Measurements from ENCODE around the gene TEX2. TPM values are rescaled to one million over a fixed set of nuclear protein-coding genes. Genes with fewer than 3 reads are reported as not detected.

Gene TEX2
- total and polyA plus RNA-seq, 9 of the 15 experiments (the other 6 are each of a cell fraction or from before 2014, with no cell fraction given), result 4.1 to 27.6 (median 19.3) TPM

DNA sequence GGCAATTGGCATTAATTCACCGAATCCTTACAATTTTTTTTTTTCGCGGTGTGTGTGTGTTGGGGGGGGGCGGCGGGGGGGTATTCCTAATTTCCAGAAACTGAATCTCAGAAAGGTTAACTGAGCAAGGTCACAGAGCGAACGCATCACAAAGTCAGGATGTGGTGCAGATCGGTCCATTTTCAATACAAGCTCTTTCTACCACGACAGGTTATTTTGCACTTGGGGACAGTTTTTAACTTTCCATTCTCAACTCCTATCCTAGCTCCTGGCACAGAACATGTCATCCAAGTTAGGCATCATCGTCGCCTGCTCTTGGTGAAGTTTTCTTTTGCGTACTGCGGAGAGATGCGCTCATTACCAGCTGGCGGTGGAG lies 117.7 kb downstream of the TEX2 start (continued):
- no peak for TF ChIP-seq CXXC5 (CRISPR knock-in tag; IDR thresholded peaks at IDR 0.05)
- TF ChIP-seq, protein P1, sequence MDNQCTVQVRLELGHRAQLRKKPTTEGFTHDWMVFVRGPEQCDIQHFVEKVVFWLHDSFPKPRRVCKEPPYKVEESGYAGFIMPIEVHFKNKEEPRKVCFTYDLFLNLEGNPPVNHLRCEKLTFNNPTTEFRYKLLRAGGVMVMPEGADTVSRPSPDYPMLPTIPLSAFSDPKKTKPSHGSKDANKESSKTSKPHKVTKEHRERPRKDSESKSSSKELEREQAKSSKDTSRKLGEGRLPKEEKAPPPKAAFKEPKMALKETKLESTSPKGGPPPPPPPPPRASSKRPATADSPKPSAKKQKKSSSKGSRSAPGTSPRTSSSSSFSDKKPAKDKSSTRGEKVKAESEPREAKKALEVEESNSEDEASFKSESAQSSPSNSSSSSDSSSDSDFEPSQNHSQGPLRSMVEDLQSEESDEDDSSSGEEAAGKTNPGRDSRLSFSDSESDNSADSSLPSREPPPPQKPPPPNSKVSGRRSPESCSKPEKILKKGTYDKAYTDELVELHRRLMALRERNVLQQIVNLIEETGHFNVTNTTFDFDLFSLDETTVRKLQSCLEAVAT (IDR thresholded peaks at IDR 0.05), result peak in 1 of 2 experiments; percentile 52; a peak in 1 of 4 replicates
- TF ChIP-seq STAT5B (CRISPR knock-in tag; IDR thresholded peaks at IDR 0.05), result no peak
- TF ChIP-seq FOXM1 (IDR thresholded peaks at IDR 0.05; ENCODE audit: low read depth), result no peak
- no peak for TF ChIP-seq FOXM1 (CRISPR knock-in tag; IDR thresholded peaks at IDR 0.05; ENCODE audit: low read depth)
- TF ChIP-seq, protein P2, sequence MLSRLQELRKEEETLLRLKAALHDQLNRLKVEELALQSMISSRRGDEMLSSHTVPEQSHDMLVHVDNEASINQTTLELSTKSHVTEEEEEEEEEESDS (CRISPR knock-in tag; IDR thresholded peaks at IDR 0.05), result no peak
- TF ChIP-seq, protein P3, sequence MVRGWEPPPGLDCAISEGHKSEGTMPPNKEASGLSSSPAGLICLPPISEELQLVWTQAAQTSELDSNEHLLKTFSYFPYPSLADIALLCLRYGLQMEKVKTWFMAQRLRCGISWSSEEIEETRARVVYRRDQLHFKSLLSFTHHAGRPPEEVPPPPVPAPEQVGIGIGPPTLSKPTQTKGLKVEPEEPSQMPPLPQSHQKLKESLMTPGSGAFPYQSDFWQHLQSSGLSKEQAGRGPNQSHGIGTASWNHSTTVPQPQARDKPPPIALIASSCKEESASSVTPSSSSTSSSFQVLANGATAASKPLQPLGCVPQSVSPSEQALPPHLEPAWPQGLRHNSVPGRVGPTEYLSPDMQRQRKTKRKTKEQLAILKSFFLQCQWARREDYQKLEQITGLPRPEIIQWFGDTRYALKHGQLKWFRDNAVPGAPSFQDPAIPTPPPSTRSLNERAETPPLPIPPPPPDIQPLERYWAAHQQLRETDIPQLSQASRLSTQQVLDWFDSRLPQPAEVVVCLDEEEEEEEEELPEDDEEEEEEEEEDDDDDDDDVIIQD (CRISPR knock-in tag; IDR thresholded peaks at IDR 0.05), result no peak
- TF ChIP-seq ARID2 (IDR thresholded peaks at IDR 0.05), result no peak

DNA sequence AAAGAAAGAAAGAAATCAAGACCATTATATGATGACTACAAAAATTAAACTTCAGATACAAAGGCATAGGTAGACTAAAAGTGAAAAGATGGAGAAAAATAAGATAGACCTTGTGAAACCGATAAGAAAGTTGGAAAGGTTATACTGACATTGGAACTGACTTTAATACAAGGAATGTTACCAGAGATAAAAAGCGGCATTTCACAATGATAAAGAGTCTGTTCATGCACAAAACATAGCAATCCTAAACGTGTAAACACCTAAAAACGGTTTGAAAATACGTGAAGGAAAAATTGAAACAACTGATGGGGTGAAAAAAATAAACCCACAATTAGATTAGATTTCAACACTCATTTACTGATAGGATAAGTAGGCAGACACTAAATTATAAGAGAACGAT lies 123.5 kb downstream of the TEX2 start:
- Histone ChIP-seq H3K4me3 (no peak overlapping the region), H3K4me2 (ENCODE audit: insufficient read depth, low read length) (no peak overlapping the region), H3K9me1 (ENCODE audit: control insufficient read depth, insufficient read depth, low read length) (no peaks in the 10 kb centered on the region), H3K9ac (ENCODE audit: insufficient read depth in 1 of 2, low read depth in 2 of 2, low read length in 2 of 2) (no peak overlapping the region), H2AFZ (ENCODE audit: low read depth, low read length) (peak overlapping the region; percentile 90), H3K27ac (ENCODE audit: extremely low read depth, low read depth, low read length) (no peak overlapping the region), H3K4me1 (replicated peaks in 1 of 2; ENCODE audit: control insufficient read depth in 2 of 2, insufficient read depth in 2 of 2, low read length in 2 of 2) (peaks cover 3 to 4% of the 10 kb centered on the region in 2 experiments; a peak in 2 of 5 replicates), H3K36me3 (ENCODE audit: control insufficient read depth, insufficient read depth, low read length) (no peaks in the 10 kb centered on the region), H3K9me3 (replicated peaks; ENCODE audit: control insufficient read depth, insufficient read depth, low read depth, low read length) (no peaks in the 10 kb centered on the region), H4K20me1 (replicated peaks; ENCODE audit: control insufficient read depth, insufficient read depth, low read length) (no peaks in the 10 kb centered on the region), H3K27me3 (ENCODE audit: control insufficient read depth in 2 of 2, insufficient read depth in 2 of 2, low read length in 2 of 2) (no peaks in the 10 kb centered on the region), H3K79me2 (ENCODE audit: control insufficient read depth, insufficient read depth, low read length) (no peaks in the 10 kb centered on the region)
- no peak for FAIRE-seq
- in situ Hi-C loops (cut with MboI), result loop anchor here (10.0 kb wide), 1 partner anchor 105 kb away; no protein-coding TSS in a partner anchor
- ChIA-PET CTCF (ENCODE audit: low intra/inter-chr PET ratio) (no interaction called here), POLR2A (no interaction called here)
- DNase-seq (ENCODE audit: extremely low read depth in 1 of 4, low spot score in 3 of 4), result no peak
- WGBS (ENCODE audit: insufficient coverage, low coverage, missing lambda C conversion rate), result 20% methylated on average over 6 of the region's 6 CpGs
- TF ChIP-seq DPF2 (IDR thresholded peaks at IDR 0.05) (peak; percentile 44; the same call in 1 of the 2 replicates), ZNF316 (IDR thresholded peaks at IDR 0.05) (peak; percentile 5; the same call in 1 of the 2 replicates), EHMT2 (IDR thresholded peaks at IDR 0.05) (no peak)
- TF ChIP-seq, protein P4, sequence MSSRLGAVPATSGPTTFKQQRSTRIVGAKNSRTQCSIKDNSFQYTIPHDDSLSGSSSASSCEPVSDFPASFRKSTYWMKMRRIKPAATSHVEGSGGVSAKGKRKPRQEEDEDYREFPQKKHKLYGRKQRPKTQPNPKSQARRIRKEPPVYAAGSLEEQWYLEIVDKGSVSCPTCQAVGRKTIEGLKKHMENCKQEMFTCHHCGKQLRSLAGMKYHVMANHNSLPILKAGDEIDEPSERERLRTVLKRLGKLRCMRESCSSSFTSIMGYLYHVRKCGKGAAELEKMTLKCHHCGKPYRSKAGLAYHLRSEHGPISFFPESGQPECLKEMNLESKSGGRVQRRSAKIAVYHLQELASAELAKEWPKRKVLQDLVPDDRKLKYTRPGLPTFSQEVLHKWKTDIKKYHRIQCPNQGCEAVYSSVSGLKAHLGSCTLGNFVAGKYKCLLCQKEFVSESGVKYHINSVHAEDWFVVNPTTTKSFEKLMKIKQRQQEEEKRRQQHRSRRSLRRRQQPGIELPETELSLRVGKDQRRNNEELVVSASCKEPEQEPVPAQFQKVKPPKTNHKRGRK (tag; IDR thresholded peaks at IDR 0.05), result 0 out of 2 replicates have a peak, but pooled peaks have one; percentile 24
- ATAC-seq, result no peak
- intact Hi-C loops (cut with micrococcal nuclease), result no loop called here
- no TSS peak for BruUV-seq (replicated peaks)
